ENCODE measurements around the gene PDXP. TPM values are rescaled to one million over a fixed set of nuclear protein-coding genes. Genes with fewer than 3 reads are reported as not detected.

The PDXP gene
- total RNA-seq, 1 donor from 2014 or later, result 13.3 TPM

- Histone ChIP-seq H3K4me3 (ENCODE audit: low read depth, low read length) (peak within 1 kb of the TSS; percentile 65), H3K27me3 (ENCODE audit: control insufficient read depth, insufficient read depth, low read length) (no peaks in the 10 kb centered on the region), H3K36me3 (ENCODE audit: control insufficient read depth, insufficient read depth, low read length) (no peaks in the 10 kb centered on the region)
- TF ChIP-seq CTCF (IDR thresholded peaks at IDR 0.05; ENCODE audit: insufficient read depth, low read length, poor library complexity, severe bottlenecking), result no peak
- DNase-seq (ENCODE audit: low read depth), result no peak
Measured at GRCh38 chr22:37639070-37639760, 19.3 kb upstream of the PDXP start, which contains the start of gene SH3BP1. SH3BP1 (plus strand) TSS chr22:37639669; CDS start chr22:37639788, 119 bp downstream.

- Histone ChIP-seq H3K36me3 (ENCODE audit: control insufficient read depth, insufficient read depth, low read length) (no peaks in the 10 kb centered on the region), H3K4me3 (ENCODE audit: low read depth, low read length) (peak overlapping the region; percentile 65), H3K27me3 (ENCODE audit: control insufficient read depth, insufficient read depth, low read length) (no peaks in the 10 kb centered on the region)
- no peak for TF ChIP-seq CTCF (IDR thresholded peaks at IDR 0.05; ENCODE audit: insufficient read depth, low read length, poor library complexity, severe bottlenecking)
- DNase-seq (ENCODE audit: low read depth), result no peak
Measured at GRCh38 chr22:37639771-37640590, 18.5 kb upstream of the PDXP start.

- H3K4me3 ChIP-seq (ENCODE audit: low read depth, low read length), result peak overlapping the region; percentile 65
- TF ChIP-seq CTCF (IDR thresholded peaks at IDR 0.05; ENCODE audit: insufficient read depth, low read length, poor library complexity, severe bottlenecking), result no peak
- no peak for DNase-seq (ENCODE audit: low read depth)
Measured at GRCh38 chr22:37640591-37641560, 17.6 kb upstream of the PDXP start.

GRCh38 chr22:37641561-37641949 is 17.0 kb upstream of the PDXP start:
- no peak for DNase-seq (ENCODE audit: low read depth)
- H3K27me3 ChIP-seq (ENCODE audit: control insufficient read depth, insufficient read depth, low read length), result no peaks in the 10 kb centered on the region
- no peaks in the 10 kb centered on the region for H3K36me3 ChIP-seq (ENCODE audit: control insufficient read depth, insufficient read depth, low read length)
- H3K4me3 ChIP-seq (ENCODE audit: low read depth, low read length), result no peak overlapping the region
- TF ChIP-seq CTCF (IDR thresholded peaks at IDR 0.05; ENCODE audit: insufficient read depth, low read length, poor library complexity, severe bottlenecking), result no peak

More at GRCh38 chr22:37640591-37641560, 17.6 kb upstream of the PDXP start:
- no peaks in the 10 kb centered on the region for H3K27me3 ChIP-seq (ENCODE audit: control insufficient read depth, insufficient read depth, low read length)
- H3K36me3 ChIP-seq (ENCODE audit: control insufficient read depth, insufficient read depth, low read length), result no peaks in the 10 kb centered on the region

- peak; percentile 90 for TF ChIP-seq CTCF (IDR thresholded peaks at IDR 0.05; ENCODE audit: insufficient read depth, low read length, poor library complexity, severe bottlenecking)
- no peak overlapping the region for H3K4me3 ChIP-seq (ENCODE audit: low read depth, low read length)
- DNase-seq (ENCODE audit: low read depth), result no peak
- H3K27me3 ChIP-seq (ENCODE audit: control insufficient read depth, insufficient read depth, low read length), result no peaks in the 10 kb centered on the region
- H3K36me3 ChIP-seq (ENCODE audit: control insufficient read depth, insufficient read depth, low read length), result no peaks in the 10 kb centered on the region
Measured at GRCh38 chr22:37643225-37643847, 15.2 kb upstream of the PDXP start.
